B cell (primary cell): ENCODE data around the gene CCNA2.

ENCODE experiments used
- CTCF ChIP-seq: fragments of 200-600 bp; IDR thresholded peaks from one replicate; pipeline ENCODE4 v1.8.0; 2022; ENCODE audit warnings: antibody characterized with exemption, mild to moderate bottlenecking
- EZH2 ChIP-seq: IDR thresholded peaks from 2 replicates; pipeline ENCODE4 v1.6.1; 2012; ENCODE audit warnings: borderline replicate concordance, low read depth, mild to moderate bottlenecking, moderate library complexity, low read length; ENCODE audit not compliant: insufficient read depth, poor library complexity, severe bottlenecking

DNA sequence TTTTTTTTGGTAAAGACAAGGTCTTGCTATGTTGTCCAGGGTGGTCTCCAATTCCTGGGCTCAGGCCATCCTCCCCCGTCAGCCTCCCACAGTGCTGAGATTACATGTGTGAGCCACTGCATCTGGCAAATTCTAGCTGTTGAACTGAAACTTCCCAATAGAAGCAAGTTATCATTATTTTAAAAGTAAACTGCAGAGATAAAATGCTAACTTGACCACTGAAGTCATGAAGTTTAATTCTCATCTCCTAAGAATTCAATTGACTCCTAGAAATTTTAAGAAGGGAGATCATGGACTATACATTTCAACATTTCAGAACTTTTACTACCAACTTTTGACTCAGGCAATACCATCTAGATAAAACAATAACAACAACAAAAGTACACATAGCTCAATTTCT lies 34.2 kb downstream of the CCNA2 start:
- TF ChIP-seq CTCF (no peak), EZH2 (no peak)
